Measurements from ENCODE around the gene SF3A1.

SF3A1 gene

GRCh38 chr22:30293026-30293425 is 63.7 kb downstream of the SF3A1 start:
- Histone ChIP-seq H3K4me1 (ENCODE audit: control insufficient read depth, insufficient read depth, low read length, poor library complexity, severe bottlenecking) (peaks cover 25% of the 10 kb centered on the region), H3K36me3 (ENCODE audit: control insufficient read depth, insufficient read depth, low read length) (peaks cover 51% of the 10 kb centered on the region), H3K27ac (ENCODE audit: low read depth, low read length, severe bottlenecking) (no peak overlapping the region), H3K9me3 (ENCODE audit: control insufficient read depth, low read length) (no peaks in the 10 kb centered on the region), H3K4me3 (ENCODE audit: extremely low read depth, insufficient read depth, low read length, poor library complexity, severe bottlenecking) (no peak overlapping the region)
- 94 to 96% methylated on average over 5 to 6 of the region's 7 CpGs for WGBS, 2 experiments (ENCODE audit: insufficient coverage in 2 of 2)

DNA sequence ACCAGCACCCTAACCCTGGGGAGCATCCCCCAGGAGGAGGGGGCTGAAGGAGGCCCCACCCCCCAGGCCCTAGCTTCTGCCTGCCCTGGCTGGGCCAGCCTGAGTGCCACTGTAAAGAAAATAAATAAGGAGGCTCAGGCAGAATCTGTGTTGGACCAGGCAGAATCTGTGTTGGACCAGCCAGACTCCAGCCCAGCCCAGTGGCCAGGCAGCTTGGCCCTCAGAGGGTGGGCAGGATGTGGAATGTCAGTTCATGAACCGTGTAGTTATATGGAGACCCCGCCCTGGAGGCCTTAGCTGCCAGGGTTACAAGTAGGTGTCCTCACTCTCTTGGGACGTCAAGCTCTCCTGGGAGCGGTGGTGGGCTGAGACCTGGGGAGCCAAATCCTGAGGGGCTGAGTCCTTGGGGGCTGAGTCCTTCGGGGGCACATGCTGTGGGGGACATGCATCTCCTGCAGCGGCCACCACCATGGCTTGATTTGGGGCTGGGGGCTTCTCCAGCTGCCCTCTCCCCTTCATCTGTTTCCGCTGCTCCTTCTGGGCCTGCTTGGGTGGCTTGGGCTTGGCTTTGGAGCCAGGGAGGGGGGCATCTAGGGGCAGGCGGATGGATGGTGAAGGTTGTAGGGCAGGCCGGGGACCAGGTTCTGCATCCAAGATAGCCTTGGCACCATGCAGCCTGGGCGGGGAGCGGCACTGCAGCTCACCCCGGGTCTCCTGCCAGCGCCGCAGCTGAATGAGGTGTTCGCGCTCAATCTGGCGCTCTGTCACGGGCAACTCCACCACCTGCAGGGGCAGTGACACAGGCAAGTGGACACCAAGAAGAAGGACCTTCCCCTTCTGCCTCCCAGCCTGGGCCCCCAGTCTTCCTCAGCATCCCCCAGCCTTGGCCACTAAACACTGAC is 64.4 kb downstream of the SF3A1 start:
- peaks cover 51% of the 10 kb centered on the region for H3K36me3 ChIP-seq (ENCODE audit: control insufficient read depth, insufficient read depth, low read length)
- no peak overlapping the region for H3K4me3 ChIP-seq (ENCODE audit: extremely low read depth, insufficient read depth, low read length, poor library complexity, severe bottlenecking)
- H3K9me3 ChIP-seq (ENCODE audit: control insufficient read depth, low read length): no peaks in the 10 kb centered on the region
- 97 to 99% methylated on average over 15 to 16 of the region's 18 CpGs for WGBS, 2 experiments (ENCODE audit: insufficient coverage in 2 of 2)
- no peak overlapping the region for H3K27ac ChIP-seq (ENCODE audit: low read depth, low read length, severe bottlenecking)
- peaks cover 25% of the 10 kb centered on the region for H3K4me1 ChIP-seq (ENCODE audit: control insufficient read depth, insufficient read depth, low read length, poor library complexity, severe bottlenecking)

DNA sequence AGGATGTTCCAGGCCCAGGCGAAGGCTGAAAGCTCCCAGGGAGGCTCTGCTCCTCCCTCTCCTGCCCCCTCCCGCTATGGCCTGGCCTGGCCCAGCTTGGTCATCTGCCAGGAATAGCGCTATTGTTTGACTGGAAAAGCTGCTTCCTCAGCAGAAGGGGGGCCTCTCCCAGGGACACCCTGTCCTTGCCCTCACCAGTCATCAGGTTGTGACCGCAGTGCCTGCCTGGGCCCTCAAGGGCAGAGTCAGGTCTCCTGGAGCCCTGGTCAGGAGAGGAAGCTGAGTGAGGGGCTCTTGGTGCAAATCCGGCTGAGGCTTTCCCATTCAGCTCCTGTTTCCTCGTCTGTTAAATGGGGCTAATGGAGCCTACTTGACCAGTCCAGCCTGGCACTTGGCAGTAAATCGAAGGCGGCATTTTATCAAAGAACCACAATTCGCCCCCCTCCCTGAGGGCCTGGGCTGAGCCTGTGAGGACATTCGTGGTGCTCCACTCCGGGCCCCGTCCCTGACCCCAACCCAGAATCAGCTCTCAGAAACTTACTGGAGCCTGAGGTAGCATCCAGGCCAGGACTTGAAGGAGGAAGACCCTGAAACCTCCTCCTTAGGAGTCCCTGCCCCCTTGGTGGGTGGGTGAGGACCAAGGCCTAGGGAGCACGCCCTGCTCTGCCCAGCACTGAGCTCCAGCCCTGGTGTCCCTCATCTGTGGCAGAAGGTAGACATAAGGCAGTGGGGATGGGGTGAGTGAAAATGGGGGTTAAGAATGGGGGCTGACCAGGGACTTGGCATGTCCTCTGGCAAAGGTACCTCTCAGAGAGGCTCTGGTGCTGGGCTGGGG is 65.4 kb downstream of the SF3A1 start:
- 88 to 93% methylated on average over 7 to 9 of the region's 13 CpGs for WGBS, 2 experiments (ENCODE audit: insufficient coverage in 2 of 2)

GRCh38 chr22:30290342-30291057 is 66.2 kb downstream of the SF3A1 start:
- WGBS, 2 experiments (ENCODE audit: insufficient coverage in 2 of 2): 57 to 75% methylated on average over 2 to 3 of the region's 3 CpGs
- H3K9me3 ChIP-seq (ENCODE audit: control insufficient read depth, low read length): no peaks in the 10 kb centered on the region
- peaks cover 25% of the 10 kb centered on the region for H3K4me1 ChIP-seq (ENCODE audit: control insufficient read depth, insufficient read depth, low read length, poor library complexity, severe bottlenecking)
- H3K27ac ChIP-seq (ENCODE audit: low read depth, low read length, severe bottlenecking): peak overlapping the region; percentile 5
- H3K36me3 ChIP-seq (ENCODE audit: control insufficient read depth, insufficient read depth, low read length): peaks cover 39% of the 10 kb centered on the region
- H3K4me3 ChIP-seq (ENCODE audit: extremely low read depth, insufficient read depth, low read length, poor library complexity, severe bottlenecking): no peak overlapping the region

More for the DNA sequence above, 65.4 kb downstream of the SF3A1 start:
- H3K27ac ChIP-seq (ENCODE audit: low read depth, low read length, severe bottlenecking): peak overlapping the region; percentile 31
- H3K36me3 ChIP-seq (ENCODE audit: control insufficient read depth, insufficient read depth, low read length): peaks cover 42% of the 10 kb centered on the region
- peaks cover 25% of the 10 kb centered on the region for H3K4me1 ChIP-seq (ENCODE audit: control insufficient read depth, insufficient read depth, low read length, poor library complexity, severe bottlenecking)
- H3K4me3 ChIP-seq (ENCODE audit: extremely low read depth, insufficient read depth, low read length, poor library complexity, severe bottlenecking): no peak overlapping the region
- H3K9me3 ChIP-seq (ENCODE audit: control insufficient read depth, low read length): no peaks in the 10 kb centered on the region

GRCh38 chr22:30289980-30290313 is 66.7 kb downstream of the SF3A1 start:
- peak overlapping the region; percentile 66 for H3K4me3 ChIP-seq (ENCODE audit: extremely low read depth, insufficient read depth, low read length, poor library complexity, severe bottlenecking)
- peak overlapping the region; percentile 29 for H3K27ac ChIP-seq (ENCODE audit: low read depth, low read length, severe bottlenecking)
- 15% methylated on average over 12 of the region's 12 CpGs for WGBS, 2 experiments (ENCODE audit: insufficient coverage in 2 of 2)
- H3K4me1 ChIP-seq (ENCODE audit: control insufficient read depth, insufficient read depth, low read length, poor library complexity, severe bottlenecking): peaks cover 25% of the 10 kb centered on the region
- no peaks in the 10 kb centered on the region for H3K9me3 ChIP-seq (ENCODE audit: control insufficient read depth, low read length)
- H3K36me3 ChIP-seq (ENCODE audit: control insufficient read depth, insufficient read depth, low read length): peaks cover 35% of the 10 kb centered on the region

DNA sequence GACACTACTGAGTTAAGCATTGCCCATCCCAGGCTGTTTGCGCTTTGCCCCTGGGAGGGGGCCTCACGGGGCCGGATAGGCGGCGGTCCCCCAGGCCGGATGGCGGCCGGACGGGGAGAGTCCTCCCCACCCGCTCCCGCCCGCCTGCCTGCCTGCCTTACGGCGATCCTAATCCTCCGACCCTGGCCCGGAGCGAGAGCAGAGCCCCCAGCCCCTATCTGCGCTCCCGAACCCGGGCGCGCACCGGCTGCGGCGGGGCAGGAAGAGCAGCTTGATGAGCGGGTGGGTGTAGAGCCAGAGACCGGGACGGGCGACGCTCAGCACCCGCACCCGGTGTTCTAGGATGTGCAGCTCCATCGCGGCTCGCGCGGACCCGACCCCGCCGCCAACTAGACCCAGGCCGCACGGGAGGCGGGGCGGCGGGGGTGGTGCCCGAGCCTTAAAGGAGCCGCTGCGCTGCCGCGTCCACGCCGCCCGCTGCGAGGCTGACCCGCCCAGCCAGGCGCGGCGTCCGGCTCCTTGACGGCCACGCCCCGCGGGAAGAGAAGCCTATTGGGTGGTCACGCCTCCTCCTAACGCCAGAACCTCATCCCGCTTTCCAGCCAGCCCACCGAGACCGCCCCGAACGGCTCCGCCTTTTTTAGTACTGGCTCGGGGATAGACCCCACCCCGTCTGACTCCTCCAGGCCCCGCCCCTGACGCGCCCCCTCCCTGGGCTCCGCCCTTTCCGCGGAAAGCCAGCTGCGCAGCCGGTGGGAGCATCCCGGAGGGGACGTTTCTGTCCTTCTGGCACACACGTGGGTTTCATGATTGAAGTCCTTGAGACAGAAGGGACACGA is 67.3 kb downstream of the SF3A1 start, which contains the start of gene CASTOR1:
CASTOR1 (minus strand) TSS at position 365 of the 839 bp plus-strand sequence; CDS start at position 357, 8 bp downstream.
- 0% methylated on average over 70 to 76 of the region's 85 CpGs for WGBS, 2 experiments (ENCODE audit: insufficient coverage in 2 of 2)
- peaks cover 25% of the 10 kb centered on the region for H3K4me1 ChIP-seq (ENCODE audit: control insufficient read depth, insufficient read depth, low read length, poor library complexity, severe bottlenecking)
- peak within 1 kb of the TSS; percentile 45 for H3K27ac ChIP-seq (ENCODE audit: low read depth, low read length, severe bottlenecking)
- peaks cover 29% of the 10 kb centered on the region for H3K36me3 ChIP-seq (ENCODE audit: control insufficient read depth, insufficient read depth, low read length)
- H3K4me3 ChIP-seq (ENCODE audit: extremely low read depth, insufficient read depth, low read length, poor library complexity, severe bottlenecking): peak within 1 kb of the TSS; percentile 66
- H3K9me3 ChIP-seq (ENCODE audit: control insufficient read depth, low read length): no peaks in the 10 kb centered on the region

GRCh38 chr22:30288419-30289140 is 68.1 kb downstream of the SF3A1 start:
- H3K9me3 ChIP-seq (ENCODE audit: control insufficient read depth, low read length): no peaks in the 10 kb centered on the region
- H3K36me3 ChIP-seq (ENCODE audit: control insufficient read depth, insufficient read depth, low read length): peaks cover 21% of the 10 kb centered on the region
- 25 to 30% methylated on average over 11 to 12 of the region's 27 CpGs for WGBS, 2 experiments (ENCODE audit: insufficient coverage in 2 of 2)
- peak overlapping the region; percentile 45 for H3K27ac ChIP-seq (ENCODE audit: low read depth, low read length, severe bottlenecking)
- peaks cover 25% of the 10 kb centered on the region for H3K4me1 ChIP-seq (ENCODE audit: control insufficient read depth, insufficient read depth, low read length, poor library complexity, severe bottlenecking)
- peak overlapping the region; percentile 66 for H3K4me3 ChIP-seq (ENCODE audit: extremely low read depth, insufficient read depth, low read length, poor library complexity, severe bottlenecking)

DNA sequence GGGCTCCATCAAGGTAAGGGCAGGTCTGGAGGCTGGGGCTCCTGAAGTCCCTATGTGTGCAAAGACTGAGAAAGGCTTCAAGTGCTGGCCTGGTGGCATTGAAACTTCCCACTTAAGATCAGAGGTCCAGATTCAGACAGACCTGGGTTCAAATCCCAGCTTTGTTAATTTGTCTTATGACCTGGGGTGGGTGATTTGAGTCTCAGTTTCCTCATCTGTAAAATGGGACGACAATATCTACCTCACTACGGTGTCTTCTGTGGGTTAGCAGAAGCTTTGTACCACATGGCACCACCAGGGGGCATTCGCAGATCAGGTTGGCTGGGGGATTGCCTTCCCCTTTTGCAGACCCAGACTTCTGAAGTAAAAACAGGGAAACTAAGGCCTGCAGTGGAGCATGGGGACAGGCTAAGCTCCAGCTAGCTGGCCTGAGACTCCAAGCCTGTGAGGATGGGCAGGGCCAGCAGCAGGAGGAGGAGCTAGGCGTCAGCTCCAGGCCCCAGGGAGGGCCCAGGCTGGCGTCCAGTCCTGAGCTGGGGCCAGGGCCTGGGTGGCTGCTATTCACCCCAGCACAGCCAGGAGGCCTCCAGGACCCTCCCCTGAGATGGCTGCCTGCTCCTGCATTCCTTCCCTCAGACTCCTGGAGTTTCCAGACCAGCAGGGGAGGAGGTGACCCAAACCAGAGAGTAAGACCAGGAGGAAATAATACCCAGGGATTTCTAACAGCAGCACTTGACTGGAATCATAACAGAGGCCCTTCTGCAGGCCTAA is 68.9 kb downstream of the SF3A1 start:
- H3K4me1 ChIP-seq (ENCODE audit: control insufficient read depth, insufficient read depth, low read length, poor library complexity, severe bottlenecking): peaks cover 25% of the 10 kb centered on the region
- H3K9me3 ChIP-seq (ENCODE audit: control insufficient read depth, low read length): no peaks in the 10 kb centered on the region
- 0 to 21% methylated on average over 3 to 5 of the region's 5 CpGs for WGBS, 2 experiments (ENCODE audit: insufficient coverage in 2 of 2)
- peak overlapping the region; percentile 66 for H3K4me3 ChIP-seq (ENCODE audit: extremely low read depth, insufficient read depth, low read length, poor library complexity, severe bottlenecking)
- peaks cover 14% of the 10 kb centered on the region for H3K36me3 ChIP-seq (ENCODE audit: control insufficient read depth, insufficient read depth, low read length)
- H3K27ac ChIP-seq (ENCODE audit: low read depth, low read length, severe bottlenecking): peak overlapping the region; percentile 13
